Caco-2 (cell line): ENCODE data around the gene SEPTIN7. TPM values are rescaled to one million over a fixed set of nuclear protein-coding genes. Genes with fewer than 3 reads are reported as not detected.
A peak's percentile ranks its signal among the peaks of the same experiment; 100 is the strongest.

Experiments
- BruUV-seq: library from RNA; stranded (reverse); fragments of 400-500 nt; replicated peaks from 2 replicates; lab custom pipeline; 2021; lab: Mats Ljungman, UMichigan
- CTCF ChIA-PET: fragments of 300-600 bp; sonication (Branson Sonifier 250); formaldehyde crosslinking; loops from one replicate; lab custom pipeline; 2022; ENCODE audit warnings: antibody characterized with exemption; lab: Charles Lee
- POLR2A ChIA-PET: fragments of 300-600 bp; sonication (Branson Sonifier 250); formaldehyde crosslinking; loops from one replicate; lab custom pipeline; 2022; ENCODE audit warnings: antibody characterized with exemption; lab: Charles Lee
- DNase-seq, 2 experiments: peaks; one replicate each; pipeline versions ENCODE4 v3.0.0 to v3.0.0-alpha.2; 2020 to 2022
- H3K27me3 ChIP-seq: replicated peaks from 2 replicates; pipeline ENCODE4 v1.6.0; 2011; ENCODE audit warnings: low read length; ENCODE audit not compliant: control insufficient read depth, insufficient read depth
- H3K36me3 ChIP-seq: 2 replicates; pipeline ENCODE4 v1.5.1; 2011; ENCODE audit warnings: low read length; ENCODE audit not compliant: control insufficient read depth, insufficient read depth
- H3K4me1 ChIP-seq: fragments of 250-450 bp; sonication (Bioruptor Pico); 2 replicates; pipeline ENCODE4 v1.5.1; 2020; ENCODE audit warnings: mild to moderate bottlenecking
- H3K4me3 ChIP-seq: 2 replicates; pipeline ENCODE4 v1.5.1; 2011; ENCODE audit warnings: low read depth, mild to moderate bottlenecking, control low read depth, low read length
- H3K9me3 ChIP-seq: fragments of 250-450 bp; sonication (Bioruptor Pico); 2 replicates; pipeline ENCODE4 v1.5.1; 2020; ENCODE audit warnings: mild to moderate bottlenecking, moderate library complexity
- H3K27ac Mint-ChIP-seq: one replicate; pipeline ENCODE4 v1.8.0; 2022; ENCODE audit warnings: mixed read lengths; ENCODE audit not compliant: unreplicated experiment
- H3K27me3 Mint-ChIP-seq: one replicate; pipeline ENCODE4 v1.8.0; 2022; ENCODE audit warnings: mixed read lengths; ENCODE audit not compliant: insufficient read depth, unreplicated experiment
- H3K36me3 Mint-ChIP-seq: one replicate; pipeline ENCODE4 v1.8.0; 2022; ENCODE audit warnings: mild to moderate bottlenecking, mixed read lengths; ENCODE audit not compliant: insufficient read depth, unreplicated experiment
- H3K4me1 Mint-ChIP-seq: one replicate; pipeline ENCODE4 v1.8.0; 2022; ENCODE audit warnings: low read depth, mixed read lengths; ENCODE audit not compliant: unreplicated experiment
- H3K4me3 Mint-ChIP-seq: one replicate; pipeline ENCODE4 v1.8.0; 2022; ENCODE audit warnings: mild to moderate bottlenecking, moderate library complexity, mixed read lengths; ENCODE audit not compliant: unreplicated experiment
- H3K9me3 Mint-ChIP-seq: one replicate; pipeline ENCODE4 v1.8.0; 2022; ENCODE audit warnings: mixed read lengths; ENCODE audit not compliant: unreplicated experiment
- intact Hi-C: fragments of 100-400 bp; cut with micrococcal nuclease; formaldehyde crosslinking; loops from one replicate; pipeline ENCODE4 v1.10.0; 2022; ENCODE audit not compliant: unreplicated experiment
- total RNA-seq: library from RNA; stranded (reverse); gene quantifications from 2 replicates; pipeline ENCODE4 v1.2.3, GENCODE V29; 2022
- TF ChIP-seq, protein P1 (sequence below), 2 experiments: fragments of 200-600 bp in 1 of 2; IDR thresholded peaks; 1 replicate in 1 of 2; 2 replicates in 1 of 2; pipeline versions ENCODE4 v1.5.1 to v1.8.0; 2011 to 2022; ENCODE audit warnings: antibody characterized with exemption in 1 of 2, control low read depth in 1 of 2, inconsistent platforms in 1 of 2, low read depth in 1 of 2, low read length in 1 of 2, mild to moderate bottlenecking in 1 of 2, moderate library complexity in 1 of 2; ENCODE audit not compliant: insufficient read depth in 1 of 2, severe bottlenecking in 1 of 2, unreplicated experiment in 1 of 2

Gene SEPTIN7
- total RNA-seq, 1 experiment from 2014 or later: 224 TPM

DNA sequence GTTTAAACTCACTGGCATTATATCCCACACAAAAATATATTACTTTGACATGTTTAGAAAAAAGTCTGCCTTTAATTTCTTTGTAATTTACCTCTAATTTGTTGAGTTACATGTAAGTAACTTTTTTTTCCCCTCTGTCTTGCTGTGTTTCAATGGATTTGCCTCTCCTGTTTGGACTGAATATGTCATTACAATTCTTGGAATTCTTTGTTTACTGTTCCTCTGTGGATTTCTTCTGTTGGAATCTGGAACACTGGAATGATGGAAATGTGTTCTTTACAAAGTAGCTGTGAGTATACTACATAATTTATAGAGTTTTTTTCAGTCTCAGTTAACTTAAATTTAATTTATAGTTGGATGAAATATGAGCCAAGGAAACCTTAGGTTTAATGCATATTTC is 30.4 kb downstream of the SEPTIN7 start:
- TF ChIP-seq, protein P1, sequence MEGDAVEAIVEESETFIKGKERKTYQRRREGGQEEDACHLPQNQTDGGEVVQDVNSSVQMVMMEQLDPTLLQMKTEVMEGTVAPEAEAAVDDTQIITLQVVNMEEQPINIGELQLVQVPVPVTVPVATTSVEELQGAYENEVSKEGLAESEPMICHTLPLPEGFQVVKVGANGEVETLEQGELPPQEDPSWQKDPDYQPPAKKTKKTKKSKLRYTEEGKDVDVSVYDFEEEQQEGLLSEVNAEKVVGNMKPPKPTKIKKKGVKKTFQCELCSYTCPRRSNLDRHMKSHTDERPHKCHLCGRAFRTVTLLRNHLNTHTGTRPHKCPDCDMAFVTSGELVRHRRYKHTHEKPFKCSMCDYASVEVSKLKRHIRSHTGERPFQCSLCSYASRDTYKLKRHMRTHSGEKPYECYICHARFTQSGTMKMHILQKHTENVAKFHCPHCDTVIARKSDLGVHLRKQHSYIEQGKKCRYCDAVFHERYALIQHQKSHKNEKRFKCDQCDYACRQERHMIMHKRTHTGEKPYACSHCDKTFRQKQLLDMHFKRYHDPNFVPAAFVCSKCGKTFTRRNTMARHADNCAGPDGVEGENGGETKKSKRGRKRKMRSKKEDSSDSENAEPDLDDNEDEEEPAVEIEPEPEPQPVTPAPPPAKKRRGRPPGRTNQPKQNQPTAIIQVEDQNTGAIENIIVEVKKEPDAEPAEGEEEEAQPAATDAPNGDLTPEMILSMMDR (IDR thresholded peaks at IDR 0.05; ENCODE audit: insufficient read depth in 1 of 2, low read depth in 1 of 2, low read length in 1 of 2, severe bottlenecking in 1 of 2, unreplicated experiment in 1 of 2): no peak
- Histone ChIP-seq H3K4me1 (peaks cover 11% of the 10 kb centered on the region), H3K27me3 (no peaks in the 10 kb centered on the region), H3K4me3 (no peak overlapping the region), H3K9me3 (no peaks in the 10 kb centered on the region), H3K36me3 (no peaks in the 10 kb centered on the region)
- Mint-ChIP-seq H3K4me3 (no peak overlapping the region), H3K9me3 (no peaks in the 10 kb centered on the region), H3K4me1 (peaks cover 12% of the 10 kb centered on the region), H3K36me3 (peaks cover 12% of the 10 kb centered on the region), H3K27me3 (no peaks in the 10 kb centered on the region), H3K27ac (peak overlapping the region; percentile 12)
- intact Hi-C loops: no loop called here
- DNase-seq: no peak
- CTCF ChIA-PET: no interaction called here
- BruUV-seq: no TSS peak
- POLR2A ChIA-PET: no interaction called here

DNA sequence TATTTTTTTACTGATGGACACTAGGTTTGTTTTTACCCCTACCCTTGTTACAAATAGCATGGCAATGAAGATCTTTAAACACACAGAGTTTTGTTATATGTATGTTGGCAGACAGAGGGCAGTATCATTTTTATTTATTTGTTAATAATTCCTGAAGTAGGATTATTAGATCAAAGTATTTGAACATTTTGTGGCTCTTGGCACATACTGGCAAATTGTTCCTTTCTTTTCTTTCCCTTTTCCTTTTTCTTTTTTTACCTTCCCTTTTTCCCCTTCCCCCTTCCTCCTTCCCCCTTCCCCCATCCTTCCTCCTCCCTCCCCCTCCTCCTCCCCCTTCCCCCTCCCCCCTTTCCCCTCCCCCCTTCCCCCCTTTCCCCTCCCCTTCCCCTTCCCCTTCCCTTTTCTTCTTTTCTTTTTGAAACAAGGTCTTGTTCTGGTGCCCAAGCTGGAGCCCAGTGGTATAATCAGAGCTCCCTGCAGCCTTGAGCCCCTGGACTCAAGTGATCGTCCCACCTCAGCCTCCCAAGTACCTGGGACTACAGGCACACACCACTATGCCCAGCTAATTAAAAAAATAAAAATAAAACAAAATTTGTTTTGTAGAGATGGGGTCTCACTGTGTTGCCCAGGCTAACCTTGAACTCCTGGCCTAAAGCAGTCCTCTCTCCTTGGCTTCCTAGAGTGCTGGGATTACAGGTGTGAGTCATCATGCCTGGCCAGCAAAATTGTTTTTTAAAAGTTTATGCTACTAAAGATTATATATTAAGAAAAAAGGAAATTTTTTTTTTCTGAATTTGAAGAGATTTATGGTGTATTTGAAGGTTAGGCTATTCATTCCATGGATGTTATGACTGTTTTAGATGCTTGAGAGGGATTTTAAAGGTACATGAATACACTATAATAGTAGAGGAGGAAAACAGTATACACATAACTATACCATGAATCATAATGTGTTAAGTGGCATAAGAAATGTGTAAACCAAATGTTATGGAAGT is 39.3 kb downstream of the SEPTIN7 start:
- ChIA-PET CTCF (no interaction called here), POLR2A (no interaction called here)
- DNase-seq: no peak
- Mint-ChIP-seq H3K27me3 (no peaks in the 10 kb centered on the region), H3K36me3 (peaks cover 7% of the 10 kb centered on the region), H3K27ac (no peak overlapping the region), H3K4me3 (no peak overlapping the region), H3K9me3 (no peaks in the 10 kb centered on the region), H3K4me1 (peaks cover 7% of the 10 kb centered on the region)
- intact Hi-C loops: no loop called here
- Histone ChIP-seq H3K36me3 (no peaks in the 10 kb centered on the region), H3K27me3 (no peaks in the 10 kb centered on the region), H3K4me1 (no peaks in the 10 kb centered on the region; the same call in 1 of the 2 replicates), H3K9me3 (no peaks in the 10 kb centered on the region), H3K4me3 (no peak overlapping the region)
- TF ChIP-seq, protein P1 (IDR thresholded peaks at IDR 0.05; ENCODE audit: insufficient read depth in 1 of 2, low read depth in 1 of 2, low read length in 1 of 2, severe bottlenecking in 1 of 2, unreplicated experiment in 1 of 2): no peak
- no TSS peak for BruUV-seq

DNA sequence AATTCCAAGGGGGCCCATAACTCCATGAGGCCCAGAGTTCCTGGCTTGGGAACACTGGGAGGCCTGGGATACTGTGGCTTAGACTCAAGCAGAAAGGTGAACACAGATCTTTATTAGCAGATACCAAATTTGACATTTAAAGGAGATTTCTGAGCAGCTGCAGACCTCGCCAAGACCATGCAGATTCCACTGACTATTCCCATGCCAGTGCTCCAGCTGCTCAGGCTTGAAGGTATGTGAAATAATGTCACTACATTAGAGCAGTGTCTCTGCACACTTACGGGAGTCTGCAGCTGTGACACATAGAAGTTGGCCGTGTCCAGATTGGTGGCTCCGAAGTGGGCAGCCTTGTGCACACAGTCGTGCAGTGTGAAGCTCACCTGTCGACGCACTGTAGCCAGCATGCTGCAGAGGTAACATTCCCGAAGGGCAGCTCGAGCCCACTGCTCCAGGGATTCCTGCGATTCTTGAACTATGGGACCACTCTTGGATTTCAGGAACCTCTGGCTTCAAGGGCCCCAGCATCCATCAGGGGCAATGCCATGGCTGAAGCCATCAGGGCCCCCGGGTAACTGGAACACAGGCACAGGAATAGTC is 46.1 kb downstream of the SEPTIN7 start:
- Mint-ChIP-seq H3K27ac (no peak overlapping the region), H3K4me3 (no peak overlapping the region), H3K4me1 (peaks cover 4% of the 10 kb centered on the region), H3K36me3 (peaks cover 30% of the 10 kb centered on the region), H3K9me3 (no peaks in the 10 kb centered on the region), H3K27me3 (no peaks in the 10 kb centered on the region)
- intact Hi-C loops: no loop called here
- Histone ChIP-seq H3K9me3 (no peaks in the 10 kb centered on the region), H3K4me1 (peaks cover 3% of the 10 kb centered on the region), H3K27me3 (no peaks in the 10 kb centered on the region), H3K4me3 (no peak overlapping the region), H3K36me3 (peaks cover 2% of the 10 kb centered on the region)
- ChIA-PET CTCF (no interaction called here), POLR2A (no interaction called here)
- no peak for DNase-seq
- TF ChIP-seq, protein P1 (IDR thresholded peaks at IDR 0.05; ENCODE audit: insufficient read depth in 1 of 2, low read depth in 1 of 2, low read length in 1 of 2, severe bottlenecking in 1 of 2, unreplicated experiment in 1 of 2): no peak
- no TSS peak for BruUV-seq
